Suprapubic skin (tissue), 4 donors: ENCODE data around the gene DPYD. TPM values are rescaled to one million over a fixed set of nuclear protein-coding genes. Genes with fewer than 3 reads are reported as not detected.

Experiments used
- DNase-seq, 2 donors: peaks; one replicate each; pipeline ENCODE4 v3.0.0-alpha.2; 2019; ENCODE audit warnings: low spot score in 2 of 2
- H3K27ac ChIP-seq: fragments of 200-600 bp; sonication (generic); one replicate; pipeline ENCODE4 v1.5.1; 2019
- H3K27me3 ChIP-seq: fragments of 200-600 bp; sonication (generic); one replicate; pipeline ENCODE4 v1.5.1; 2019
- H3K36me3 ChIP-seq: fragments of 200-600 bp; sonication (generic); one replicate; pipeline ENCODE4 v1.5.1; 2019
- H3K4me1 ChIP-seq: fragments of 200-600 bp; sonication (generic); one replicate; pipeline ENCODE4 v1.5.1; 2019
- H3K4me3 ChIP-seq: fragments of 200-600 bp; sonication (generic); one replicate; pipeline ENCODE4 v1.5.1; 2019; ENCODE audit warnings: mild to moderate bottlenecking
- H3K9me3 ChIP-seq: fragments of 200-600 bp; sonication (generic); one replicate; pipeline ENCODE4 v1.5.1; 2019
- EP300 ChIP-seq: sonication (generic); formaldehyde crosslinking; IDR thresholded peaks from one replicate; pipeline ENCODE4 v1.6.1; 2017; ENCODE audit warnings: antibody characterized with exemption
- POLR2A ChIP-seq, 2 donors: fragments of 450-650 bp; IDR thresholded peaks; one replicate each; pipeline ENCODE4 v1.6.1; 2017; ENCODE audit warnings: antibody characterized with exemption in 2 of 2, mild to moderate bottlenecking in 2 of 2, moderate library complexity in 2 of 2
- POLR2AphosphoS5 ChIP-seq, 3 donors: sonication (generic); formaldehyde crosslinking; IDR thresholded peaks; one replicate each; pipeline ENCODE4 v1.6.1; 2017; ENCODE audit warnings: antibody characterized with exemption in 3 of 3
- WGBS: methylation state at CpG from one replicate; pipeline ENCODE4 v1.1.5; 2018; 5-methylcytosine and 5-hydroxymethylcytosine counted together
- total RNA-seq, 4 donors: library from RNA; depleted of rRNA; stranded (reverse); fragments of >200 nt; gene quantifications; one replicate each; pipeline ENCODE4 v1.1.0, GENCODE V29; 2016
- TF ChIP-seq, protein P1 (sequence below), 2 donors: fragments of 200-600 bp in 1 of 2; fragments of 450-650 bp in 1 of 2; sonication (generic) in 1 of 2; IDR thresholded peaks; one replicate each; pipeline ENCODE4 v1.5.1; 2016 to 2019; ENCODE audit warnings: antibody characterized with exemption in 2 of 2, mild to moderate bottlenecking in 1 of 2, moderate library complexity in 1 of 2

DPYD gene
- total RNA-seq, 4 donors from 2014 or later, result 10.1 to 31.9 (median 11.6) TPM

DNA sequence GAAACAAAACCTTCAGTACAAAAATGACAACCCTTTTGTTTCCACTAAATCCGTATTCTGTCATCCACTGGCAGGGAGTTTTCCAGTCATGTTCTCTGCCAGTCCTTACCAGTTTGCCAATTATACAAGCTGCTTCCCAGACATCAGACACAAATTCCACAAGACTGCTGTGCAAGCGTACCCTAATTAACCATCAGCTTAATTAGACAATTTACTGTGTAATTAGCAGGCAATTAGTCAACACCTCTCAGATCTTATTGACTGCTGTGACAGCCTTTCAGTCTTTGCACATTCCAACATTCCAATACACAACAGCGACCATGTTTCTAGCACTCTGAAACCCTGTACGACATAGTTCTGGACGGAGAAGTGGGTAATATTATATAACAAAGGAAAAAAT, 420.1 kb downstream of the DPYD start:
- Histone ChIP-seq H3K27me3 (no peaks in the 10 kb centered on the region), H3K36me3 (no peaks in the 10 kb centered on the region), H3K4me1 (no peaks in the 10 kb centered on the region), H3K9me3 (no peaks in the 10 kb centered on the region), H3K27ac (no peak overlapping the region), H3K4me3 (no peak overlapping the region)
- no peak for DNase-seq
- WGBS, result 72% methylated on average over 5 of the region's 5 CpGs
- TF ChIP-seq POLR2A (IDR thresholded peaks at IDR 0.05) (no peak), POLR2AphosphoS5 (IDR thresholded peaks at IDR 0.05) (no peak), EP300 (no peak)
- TF ChIP-seq, protein P1, sequence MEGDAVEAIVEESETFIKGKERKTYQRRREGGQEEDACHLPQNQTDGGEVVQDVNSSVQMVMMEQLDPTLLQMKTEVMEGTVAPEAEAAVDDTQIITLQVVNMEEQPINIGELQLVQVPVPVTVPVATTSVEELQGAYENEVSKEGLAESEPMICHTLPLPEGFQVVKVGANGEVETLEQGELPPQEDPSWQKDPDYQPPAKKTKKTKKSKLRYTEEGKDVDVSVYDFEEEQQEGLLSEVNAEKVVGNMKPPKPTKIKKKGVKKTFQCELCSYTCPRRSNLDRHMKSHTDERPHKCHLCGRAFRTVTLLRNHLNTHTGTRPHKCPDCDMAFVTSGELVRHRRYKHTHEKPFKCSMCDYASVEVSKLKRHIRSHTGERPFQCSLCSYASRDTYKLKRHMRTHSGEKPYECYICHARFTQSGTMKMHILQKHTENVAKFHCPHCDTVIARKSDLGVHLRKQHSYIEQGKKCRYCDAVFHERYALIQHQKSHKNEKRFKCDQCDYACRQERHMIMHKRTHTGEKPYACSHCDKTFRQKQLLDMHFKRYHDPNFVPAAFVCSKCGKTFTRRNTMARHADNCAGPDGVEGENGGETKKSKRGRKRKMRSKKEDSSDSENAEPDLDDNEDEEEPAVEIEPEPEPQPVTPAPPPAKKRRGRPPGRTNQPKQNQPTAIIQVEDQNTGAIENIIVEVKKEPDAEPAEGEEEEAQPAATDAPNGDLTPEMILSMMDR (IDR thresholded peaks at IDR 0.05), result no peak

DNA sequence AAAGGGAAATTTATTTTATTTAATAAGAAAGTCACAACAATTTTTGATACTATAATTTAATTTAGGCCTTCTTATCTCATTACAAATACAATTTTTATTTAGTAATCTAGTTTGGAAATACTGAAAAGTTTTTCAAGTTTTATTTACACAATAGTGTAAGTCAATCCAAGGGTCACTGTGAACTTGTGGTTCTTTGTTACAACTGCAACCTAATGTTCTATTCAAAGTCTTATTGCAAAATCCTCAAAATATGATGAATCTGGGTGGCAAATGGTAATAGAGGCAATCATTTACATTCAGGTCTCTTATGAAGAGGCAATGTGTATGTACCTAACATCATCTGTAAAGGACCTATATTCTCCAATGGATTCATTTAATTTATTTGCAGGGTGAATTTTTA, 421.2 kb downstream of the DPYD start:
- DNase-seq, result no peak
- TF ChIP-seq EP300 (no peak), POLR2AphosphoS5 (IDR thresholded peaks at IDR 0.05) (no peak), POLR2A (IDR thresholded peaks at IDR 0.05) (no peak)
- TF ChIP-seq, protein P1 (IDR thresholded peaks at IDR 0.05), result no peak

DNA sequence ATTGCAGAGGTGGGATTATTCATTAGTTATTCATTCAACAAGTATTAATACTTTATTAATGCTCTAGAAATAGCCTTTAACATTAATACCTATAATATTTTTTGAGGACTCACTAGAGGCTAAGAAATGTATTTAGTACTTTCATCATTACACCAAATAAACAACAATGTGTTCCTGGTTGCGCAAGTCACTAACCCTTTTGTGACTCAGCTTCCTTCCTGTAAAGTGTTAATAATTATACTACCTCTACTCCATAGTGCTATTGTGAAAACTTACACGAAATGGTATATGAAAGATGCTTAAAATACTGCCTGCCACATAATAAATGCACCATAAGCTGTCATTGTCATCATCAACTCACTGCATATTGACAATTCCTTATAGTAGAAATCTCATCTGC, 431.0 kb downstream of the DPYD start:
- no peak for DNase-seq
- no peaks in the 10 kb centered on the region for H3K27me3 ChIP-seq
- H3K27ac ChIP-seq, result no peak overlapping the region
- TF ChIP-seq EP300 (no peak), POLR2A (IDR thresholded peaks at IDR 0.05) (no peak), POLR2AphosphoS5 (IDR thresholded peaks at IDR 0.05) (no peak)
- TF ChIP-seq, protein P1 (IDR thresholded peaks at IDR 0.05), result no peak
- no peaks in the 10 kb centered on the region for H3K9me3 ChIP-seq
- H3K4me1 ChIP-seq, result no peaks in the 10 kb centered on the region
- 50% methylated on average over 2 of the region's 2 CpGs for WGBS
- H3K4me3 ChIP-seq, result no peak overlapping the region
- no peaks in the 10 kb centered on the region for H3K36me3 ChIP-seq

More for the DNA sequence above, 421.2 kb downstream of the DPYD start:
- H3K4me1 ChIP-seq, result no peaks in the 10 kb centered on the region
- no peak overlapping the region for H3K27ac ChIP-seq
- H3K27me3 ChIP-seq, result no peaks in the 10 kb centered on the region
- H3K36me3 ChIP-seq, result no peaks in the 10 kb centered on the region
- H3K4me3 ChIP-seq, result no peak overlapping the region
- H3K9me3 ChIP-seq, result no peaks in the 10 kb centered on the region

DNA sequence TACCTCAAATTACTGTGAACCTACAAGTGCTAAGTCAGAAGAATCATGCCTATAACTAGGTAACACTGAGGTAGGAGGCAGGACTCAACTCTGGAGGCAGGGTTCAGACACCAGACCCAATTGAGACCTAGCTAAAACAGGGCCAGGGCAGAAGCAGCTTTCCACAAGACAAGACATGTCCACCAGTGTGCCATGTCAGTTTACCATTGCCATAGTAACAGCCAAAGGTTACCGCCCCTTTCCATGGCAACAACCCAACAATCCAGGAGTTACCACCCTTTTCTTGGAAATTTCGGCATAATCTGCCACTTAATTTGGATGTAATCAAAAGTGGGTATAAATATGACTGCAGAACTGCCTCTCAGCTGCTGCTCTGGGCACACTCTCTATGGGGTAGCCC, 432.3 kb downstream of the DPYD start:
- H3K4me3 ChIP-seq, result no peak overlapping the region
- DNase-seq, result no peak
- 31% methylated on average over 2 of the region's 2 CpGs for WGBS
- no peak overlapping the region for H3K27ac ChIP-seq
- H3K36me3 ChIP-seq, result no peaks in the 10 kb centered on the region
- no peaks in the 10 kb centered on the region for H3K27me3 ChIP-seq
- TF ChIP-seq EP300 (no peak), POLR2AphosphoS5 (IDR thresholded peaks at IDR 0.05) (no peak), POLR2A (IDR thresholded peaks at IDR 0.05) (no peak)
- TF ChIP-seq, protein P1 (IDR thresholded peaks at IDR 0.05), result no peak
- H3K9me3 ChIP-seq, result no peaks in the 10 kb centered on the region
- H3K4me1 ChIP-seq, result no peaks in the 10 kb centered on the region

DNA sequence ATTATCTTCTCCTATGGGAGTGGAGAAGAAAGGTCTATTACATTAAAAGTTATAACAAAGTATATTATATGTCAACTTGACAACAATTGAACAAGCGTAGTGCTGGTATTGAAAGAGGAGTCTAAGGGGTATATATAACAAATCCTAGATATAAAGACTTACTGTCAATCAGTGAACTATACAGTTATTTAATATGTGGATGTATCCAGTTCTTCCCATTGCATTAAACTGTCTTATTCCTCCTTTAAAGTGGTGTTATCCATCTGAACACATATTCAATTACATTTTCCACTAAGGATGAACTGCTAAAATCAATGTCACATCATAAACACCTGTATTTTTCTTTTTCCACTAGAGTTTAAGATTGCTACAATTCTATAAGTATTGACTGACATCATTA, 438.8 kb downstream of the DPYD start:
- H3K27ac ChIP-seq, result no peak overlapping the region
- no peak for DNase-seq
- WGBS, result 94% methylated on average over 1 of the region's 1 CpG
- no peaks in the 10 kb centered on the region for H3K36me3 ChIP-seq
- no peaks in the 10 kb centered on the region for H3K9me3 ChIP-seq
- H3K27me3 ChIP-seq, result no peaks in the 10 kb centered on the region
- H3K4me3 ChIP-seq, result no peak overlapping the region
- TF ChIP-seq POLR2AphosphoS5 (IDR thresholded peaks at IDR 0.05) (no peak), EP300 (no peak), POLR2A (IDR thresholded peaks at IDR 0.05) (no peak)
- TF ChIP-seq, protein P1 (IDR thresholded peaks at IDR 0.05), result no peak
- no peaks in the 10 kb centered on the region for H3K4me1 ChIP-seq
